T-cell (primary cell): ENCODE results near the gene ZNHIT2. TPM values are rescaled to one million over a fixed set of nuclear protein-coding genes. Genes with fewer than 3 reads are reported as not detected.

ENCODE experiments used
- ATAC-seq, 4 experiments: fragments of 200-7000 bp in 3 of 4; fragments of 150-1000 bp in 1 of 4; cut with Tn5 transposase; replicated peaks in 1 of 4; 1 replicate in 3 of 4; 2 replicates in 1 of 4; pipeline ENCODE4 v1.10.0; 2021; ENCODE audit warnings: moderate library complexity in 3 of 4, mild to moderate bottlenecking in 2 of 4, moderate number of reproducible peaks in 1 of 4
- CTCF ChIA-PET, 2 donors: fragments of 300-600 bp; sonication (Branson Sonifier 250); formaldehyde crosslinking; loops; one replicate each; lab custom pipeline; 2022; ENCODE audit warnings: antibody characterized with exemption in 2 of 2; lab: Charles Lee
- POLR2A ChIA-PET, 2 donors: fragments of 300-600 bp; sonication (Branson Sonifier 250); formaldehyde crosslinking; loops; one replicate each; lab custom pipeline; 2022; ENCODE audit warnings: antibody characterized with exemption in 2 of 2; lab: Charles Lee
- DNase-seq, 35 experiments: peaks; one replicate each; pipeline versions ENCODE4 v3.0.0 to v3.0.0-alpha.2; 2013 to 2023
- H3K27ac ChIP-seq: one replicate; pipeline ENCODE4 v1.5.1; 2013; ENCODE audit warnings: low read length
- H3K27me3 ChIP-seq, 2 experiments: replicated peaks in 1 of 2; 1 replicate in 1 of 2; 2 replicates in 1 of 2; pipeline versions ENCODE4 v1.6.1 to v1.7.0; 2013; ENCODE audit warnings: low read length in 1 of 2, mixed read lengths in 1 of 2; ENCODE audit not compliant: control insufficient read depth in 2 of 2, insufficient read depth in 2 of 2; ENCODE audit errors: extremely low read depth in 1 of 2
- H3K36me3 ChIP-seq, 2 donors: 1 replicate in 1 of 2; 2 replicates in 1 of 2; pipeline versions ENCODE4 v1.6.1 to v1.7.0; 2013; ENCODE audit warnings: low read length in 1 of 2; ENCODE audit not compliant: control insufficient read depth in 2 of 2, insufficient read depth in 1 of 2; ENCODE audit errors: extremely low read depth in 1 of 2
- H3K4me1 ChIP-seq, 2 experiments: 1 replicate in 1 of 2; 2 replicates in 1 of 2; pipeline versions ENCODE4 v1.6.1 to v1.7.0; 2013; ENCODE audit warnings: low read length in 2 of 2, mixed read lengths in 1 of 2; ENCODE audit not compliant: insufficient read depth in 2 of 2, control insufficient read depth in 1 of 2; ENCODE audit errors: extremely low read depth in 1 of 2
- H3K4me3 ChIP-seq, 2 donors: 1 replicate in 1 of 2; 2 replicates in 1 of 2; pipeline versions ENCODE4 v1.5.1 to v1.7.0; 2013; ENCODE audit warnings: mild to moderate bottlenecking in 2 of 2, low read length in 1 of 2, moderate library complexity in 1 of 2; ENCODE audit not compliant: control insufficient read depth in 1 of 2; ENCODE audit errors: extremely low read depth in 1 of 2
- H3K9me3 ChIP-seq: 2 replicates; pipeline ENCODE4 v1.7.0; 2013
- H3K27ac Mint-ChIP-seq, 2 donors: one replicate each; pipeline ENCODE4 v1.8.0; 2020 to 2021; ENCODE audit warnings: mild to moderate bottlenecking in 2 of 2, mixed read lengths in 2 of 2
- H3K27me3 Mint-ChIP-seq, 2 donors: one replicate each; pipeline ENCODE4 v1.8.0; 2021 to 2022; ENCODE audit warnings: mixed read lengths in 2 of 2
- H3K36me3 Mint-ChIP-seq: one replicate; pipeline ENCODE4 v1.8.0; 2021; ENCODE audit warnings: mixed read lengths
- H3K4me1 Mint-ChIP-seq, 3 donors: one replicate each; pipeline ENCODE4 v1.8.0; 2020 to 2022; ENCODE audit warnings: mixed read lengths in 3 of 3, mild to moderate bottlenecking in 1 of 3
- H3K4me3 Mint-ChIP-seq, 3 donors: one replicate each; pipeline ENCODE4 v1.8.0; 2020 to 2022; ENCODE audit warnings: mild to moderate bottlenecking in 3 of 3, mixed read lengths in 3 of 3, moderate library complexity in 3 of 3
- H3K9me3 Mint-ChIP-seq, 3 donors: one replicate each; pipeline ENCODE4 v1.8.0; 2020 to 2022; ENCODE audit warnings: mixed read lengths in 3 of 3
- WGBS: methylation state at CpG from one replicate; pipeline ENCODE4 v1.1.5; 2013; ENCODE audit warnings: missing lambda C conversion rate; ENCODE audit not compliant: insufficient coverage; 5-methylcytosine and 5-hydroxymethylcytosine counted together
- total RNA-seq, 35 experiments: library from RNA in 6 of 35; stranded (reverse) in 6 of 35; fragments of 120-200 nt in 1 of 35; gene quantifications; one replicate each; pipeline versions ENCODE4 v1.2.1 to v1.2.4 and lab custom pipeline; 2013 to 2026

Gene ZNHIT2
- 10 to 100 TPM in 3 of 5 donors, 1 to 10 TPM in 2; 7.0 to 20.4 (median 18.1) TPM for total RNA-seq
- 10.1 TPM for total RNA-seq (2013)
- total RNA-seq (lab: John Stamatoyannopoulos, UW): 9.1 to 24.6 (median 14.2) reads per million in 29 experiments

DNA sequence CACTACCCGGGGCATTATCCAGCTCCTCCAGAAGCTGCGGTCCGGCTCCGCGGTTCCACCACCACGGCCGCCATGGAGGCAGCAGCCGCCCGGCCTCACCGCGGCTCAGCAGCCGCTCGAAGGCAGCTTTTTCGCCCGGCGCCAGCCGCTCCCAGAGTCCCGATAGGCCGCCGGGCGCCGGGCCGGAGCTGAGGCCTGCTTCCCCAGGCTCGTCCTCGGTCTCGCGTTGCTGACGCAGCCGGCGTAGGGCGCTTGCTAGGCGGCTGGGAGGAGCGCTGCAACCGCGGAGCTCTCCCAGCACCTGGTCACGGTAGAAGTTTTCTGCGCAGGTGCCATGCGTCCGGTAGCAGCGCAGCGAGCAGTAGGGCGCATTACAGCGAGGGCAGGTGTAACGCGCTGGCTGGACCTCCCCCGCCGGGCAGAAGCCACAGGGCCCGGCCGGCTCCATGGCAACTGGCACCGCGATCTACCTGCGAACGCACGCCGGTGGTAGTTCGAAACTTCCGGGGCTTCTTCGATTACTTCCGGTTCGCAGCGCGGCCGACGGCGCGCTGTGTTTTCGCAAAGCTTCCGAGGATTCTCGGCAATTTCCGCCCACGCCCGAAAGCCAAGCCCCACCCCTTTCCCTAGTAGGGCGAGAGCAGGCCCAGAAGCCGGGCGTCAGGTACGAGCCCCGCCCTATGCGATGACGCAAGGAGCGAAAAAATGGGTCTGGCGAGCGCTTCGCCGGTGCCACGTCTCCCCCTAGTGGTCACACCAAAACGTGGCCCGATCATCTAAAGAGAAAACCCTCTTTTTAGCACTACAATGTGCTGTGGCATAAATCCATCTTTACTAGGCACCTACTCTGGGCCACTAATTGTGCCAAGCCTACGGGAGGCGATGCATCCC, at the start of gene ZNHIT2:
Gene ZNHIT2, minus strand, starts transcription at position 496 of the 891 bp plus-strand sequence. Its CDS starts 48 bp downstream, at position 448.
- under 1% methylated on average over 84 of the region's 89 CpGs for WGBS
- ChIA-PET POLR2A (interaction anchor here (1.0 to 1.7 kb wide), 2 partner anchors 17 to 18 kb away, joined by 4 to 5 read pairs; partner anchors contain the start of gene SYVN1 (in 1 of the 2)), CTCF (interaction anchor here in 1 of 2 donors (0.6 to 0.8 kb wide), 4 partner anchors 19 to 193 kb away, joined by 3 to 5 read pairs (median 3); partner anchors contain the start of genes CAPN1 and PPP2R5B)
- H3K9me3 ChIP-seq: no peaks in the 10 kb centered on the region
- DNase-seq: peak; percentile 99 to 100 (median 100)
- H3K27me3 ChIP-seq: no peaks in the 10 kb centered on the region
- H3K4me1 ChIP-seq: peaks cover 19 to 59% of the 10 kb centered on the region in 2 experiments
- peak within 1 kb of the TSS; percentile 83 for H3K27ac ChIP-seq
- H3K4me3 ChIP-seq: peak within 1 kb of the TSS; percentile 73 to 80
- peak; percentile 71 to 76 (median 74) for ATAC-seq
- no peaks in the 10 kb centered on the region for H3K9me3 Mint-ChIP-seq
- peaks cover 37% of the 10 kb centered on the region for H3K36me3 Mint-ChIP-seq
- H3K36me3 ChIP-seq: peaks cover 0 to 45% of the 10 kb centered on the region in 2 donors
- H3K4me3 Mint-ChIP-seq: peak within 1 kb of the TSS; percentile 86 to 88 (median 87)
- peaks cover 39 to 73% (median 64%) of the 10 kb centered on the region in 3 donors for H3K4me1 Mint-ChIP-seq
- H3K27ac Mint-ChIP-seq: peak within 1 kb of the TSS; percentile 93
- H3K27me3 Mint-ChIP-seq: no peaks in the 10 kb centered on the region

DNA sequence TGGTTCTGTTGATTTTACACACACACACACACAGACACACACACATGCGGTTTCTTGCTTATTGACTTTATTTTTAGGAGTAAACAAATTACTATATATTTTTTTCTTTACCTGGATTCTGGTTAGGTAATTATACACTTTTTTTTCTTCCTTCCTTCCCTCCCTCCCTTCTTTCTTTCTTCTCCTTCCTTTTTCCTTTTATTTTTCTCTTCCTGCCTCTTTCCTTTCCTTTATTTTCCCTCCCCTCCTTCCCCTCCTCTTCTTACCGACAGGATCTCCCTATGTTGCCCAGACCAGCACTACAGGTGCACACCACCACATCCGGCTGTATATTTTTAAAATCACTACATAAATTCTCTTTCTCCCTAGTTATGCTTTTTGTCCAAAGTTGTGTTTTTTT, 49.4 kb upstream of the ZNHIT2 start:
- ATAC-seq (no peak), DNase-seq (no peak)
- Histone ChIP-seq H3K27ac (no peak overlapping the region), H3K36me3 (no peaks in the 10 kb centered on the region), H3K9me3 (no peaks in the 10 kb centered on the region), H3K4me3 (no peak overlapping the region), H3K27me3 (no peaks in the 10 kb centered on the region), H3K4me1 (no peaks in the 10 kb centered on the region)
- POLR2A ChIA-PET: interaction anchor here in 1 of 2 donors (0.6 kb wide), 1 partner anchor 80 kb away, joined by 3 read pairs; no protein-coding TSS in a partner anchor
- no peaks in the 10 kb centered on the region for H3K36me3 Mint-ChIP-seq
- H3K4me3 Mint-ChIP-seq: no peak overlapping the region
- H3K27ac Mint-ChIP-seq: no peak overlapping the region
- H3K4me1 Mint-ChIP-seq: peaks cover 0 to 8% (median 3%) of the 10 kb centered on the region in 3 donors
- CTCF ChIA-PET: interaction anchor here in 1 of 2 donors (0.6 kb wide), 1 partner anchor 138 kb away, joined by 3 read pairs; no protein-coding TSS in a partner anchor
- no CpG with 5 or more reads among the region's 3 CpGs for WGBS
- no peaks in the 10 kb centered on the region for H3K27me3 Mint-ChIP-seq
- H3K9me3 Mint-ChIP-seq: no peaks in the 10 kb centered on the region

DNA sequence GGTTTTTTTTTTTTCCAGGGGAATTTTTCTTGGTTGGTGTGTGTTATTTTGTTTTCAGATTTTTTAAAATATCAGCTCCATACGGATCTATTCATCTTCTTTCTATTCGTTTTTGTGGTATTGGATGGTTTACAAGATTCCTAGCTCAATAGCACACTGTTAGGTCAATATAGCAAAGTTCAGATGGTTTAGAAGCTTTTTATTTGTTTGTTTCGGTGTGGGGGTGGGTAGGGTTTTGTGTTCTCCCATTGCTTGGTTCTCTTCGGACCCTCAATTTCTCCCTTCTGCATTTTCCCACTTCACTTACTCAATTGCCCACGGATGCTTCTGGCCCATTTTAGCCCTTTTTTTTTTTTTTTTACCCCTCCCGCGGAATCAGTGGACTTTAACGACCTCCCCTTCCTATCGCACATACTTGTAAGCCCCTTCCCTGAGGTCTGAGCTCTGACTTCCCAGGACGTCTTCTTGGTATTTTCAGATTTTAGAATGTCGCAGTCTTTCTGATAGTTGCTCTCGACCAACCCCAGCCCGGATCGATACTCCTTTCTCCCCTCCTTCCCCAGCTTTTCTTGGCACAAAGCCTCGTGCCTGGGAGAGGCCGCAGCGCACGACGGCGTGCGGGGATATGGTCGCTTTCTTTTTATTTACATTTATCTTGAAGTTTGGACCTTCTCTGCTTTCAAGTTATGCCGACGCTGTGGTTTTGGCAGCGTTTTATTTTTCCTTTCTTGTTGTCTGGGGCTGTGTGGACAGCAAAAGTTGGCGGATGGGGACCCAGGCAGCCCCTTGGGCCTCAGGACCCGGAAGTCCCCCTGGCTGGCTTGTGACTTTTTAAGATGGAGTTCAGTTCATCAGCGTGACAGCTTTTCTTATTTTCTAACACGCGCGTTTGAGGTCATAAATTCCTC, 48.2 kb upstream of the ZNHIT2 start:
- no peak overlapping the region for H3K4me3 ChIP-seq
- H3K27me3 ChIP-seq: no peaks in the 10 kb centered on the region
- ChIA-PET CTCF (interaction anchor here in 1 of 2 donors (0.7 to 0.8 kb wide), 2 partner anchors 38 to 235 kb away, joined by 3 to 4 read pairs; no protein-coding TSS in a partner anchor), POLR2A (interaction anchor here (0.5 to 0.7 kb wide), 6 partner anchors 20 to 673 kb away, joined by 3 to 9 read pairs (median 4); no protein-coding TSS in a partner anchor)
- Mint-ChIP-seq H3K4me1 (peaks cover 0 to 8% (median 3%) of the 10 kb centered on the region in 3 donors), H3K27me3 (no peaks in the 10 kb centered on the region), H3K27ac (no peak overlapping the region), H3K4me3 (no peak overlapping the region), H3K36me3 (no peaks in the 10 kb centered on the region), H3K9me3 (no peaks in the 10 kb centered on the region)
- ATAC-seq (no peak), DNase-seq (no peak)
- no peaks in the 10 kb centered on the region for H3K9me3 ChIP-seq
- WGBS: 96% methylated on average over 20 of the region's 31 CpGs
- H3K27ac ChIP-seq: no peak overlapping the region
- no peaks in the 10 kb centered on the region for H3K4me1 ChIP-seq
- H3K36me3 ChIP-seq: no peaks in the 10 kb centered on the region

DNA sequence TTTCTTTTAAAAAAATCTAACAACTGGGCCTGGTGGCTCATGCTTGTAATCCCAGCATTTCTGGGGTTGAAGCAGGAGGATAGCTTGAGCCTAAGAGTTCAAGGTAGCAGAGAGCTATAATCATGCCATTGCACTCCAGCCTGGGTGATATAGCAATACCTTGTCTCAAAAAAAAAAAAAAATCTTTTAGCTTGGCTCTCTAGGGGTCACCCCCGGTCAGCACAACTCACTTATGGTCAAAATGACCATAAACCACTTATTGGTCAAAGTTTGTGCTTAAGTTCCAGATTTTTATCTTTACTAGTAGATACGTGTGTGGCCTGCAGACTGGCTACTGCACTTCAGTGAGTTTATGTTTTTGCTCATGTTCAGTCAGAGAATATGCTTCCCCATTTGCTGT, 46.2 kb upstream of the ZNHIT2 start:
- no peaks in the 10 kb centered on the region for H3K36me3 ChIP-seq
- POLR2A ChIA-PET: interaction anchor here in 1 of 2 donors (0.7 kb wide), 1 partner anchor 350 kb away, joined by 3 read pairs; no protein-coding TSS in a partner anchor
- no peak overlapping the region for H3K4me3 ChIP-seq
- H3K4me1 ChIP-seq: no peaks in the 10 kb centered on the region
- no peak for DNase-seq
- peaks cover 4% of the 10 kb centered on the region in 2 donors for H3K27me3 Mint-ChIP-seq
- ATAC-seq: no peak
- H3K9me3 Mint-ChIP-seq: no peaks in the 10 kb centered on the region
- no peaks in the 10 kb centered on the region for H3K9me3 ChIP-seq
- no peak overlapping the region for H3K4me3 Mint-ChIP-seq
- H3K27ac ChIP-seq: no peak overlapping the region
- no peak overlapping the region for H3K27ac Mint-ChIP-seq
- no peaks in the 10 kb centered on the region for H3K27me3 ChIP-seq
- WGBS: no CpG with 5 or more reads among the region's 2 CpGs
- peaks cover 0 to 2% (median 0%) of the 10 kb centered on the region in 3 donors for H3K4me1 Mint-ChIP-seq
- H3K36me3 Mint-ChIP-seq: no peaks in the 10 kb centered on the region
- CTCF ChIA-PET: interaction anchor here in 1 of 2 donors (0.8 to 1.1 kb wide), 2 partner anchors 12 to 23 kb away, joined by 4 read pairs; no protein-coding TSS in a partner anchor

DNA sequence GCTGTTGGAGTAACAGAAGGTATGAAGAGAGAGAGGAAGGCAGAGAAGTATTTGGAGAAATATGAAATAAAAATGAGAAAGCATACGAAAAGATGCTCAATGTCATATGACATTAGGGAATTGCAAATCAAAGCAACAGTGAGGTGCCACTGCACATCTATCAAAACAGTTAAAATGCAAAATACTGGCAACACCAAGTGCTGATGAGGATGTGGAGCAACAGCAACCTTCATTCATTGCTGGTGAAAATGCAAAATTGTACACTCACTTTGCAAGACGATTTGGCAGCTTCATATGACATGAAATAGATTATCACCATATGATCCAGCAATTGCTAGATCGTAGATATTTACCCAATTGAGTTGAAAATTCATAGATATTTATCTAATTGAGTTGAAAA, 43.1 kb upstream of the ZNHIT2 start:
- Mint-ChIP-seq H3K27me3 (peaks cover 4% of the 10 kb centered on the region in 2 donors), H3K4me1 (no peaks in the 10 kb centered on the region), H3K4me3 (no peak overlapping the region), H3K36me3 (no peaks in the 10 kb centered on the region), H3K9me3 (no peaks in the 10 kb centered on the region), H3K27ac (no peak overlapping the region)
- no peak for ATAC-seq
- POLR2A ChIA-PET: no interaction called here
- DNase-seq: no peak
- CTCF ChIA-PET: no interaction called here
- H3K4me3 ChIP-seq: no peak overlapping the region
- H3K27me3 ChIP-seq: no peaks in the 10 kb centered on the region
- no peaks in the 10 kb centered on the region for H3K4me1 ChIP-seq
- no peak overlapping the region for H3K27ac ChIP-seq
- no peaks in the 10 kb centered on the region for H3K36me3 ChIP-seq
- no peaks in the 10 kb centered on the region for H3K9me3 ChIP-seq
- no CpG with 5 or more reads among the region's 3 CpGs for WGBS
